C4-2B (cell line): ENCODE measurements around the gene IL17REL.

ENCODE experiments used
- H3K27ac ChIP-seq: fragments of 450-650 bp; 2 replicates; pipeline ENCODE4 v1.5.1; 2017
- ZFX ChIP-seq: fragments of 450-650 bp; IDR thresholded peaks from 2 replicates; pipeline ENCODE4 v1.6.1; 2017
- TF ChIP-seq, protein P1 (sequence below): fragments of 450-650 bp; conservative IDR thresholded peaks from 2 replicates; pipeline ENCODE4 v1.5.1; 2017; ENCODE audit warnings: mild to moderate bottlenecking

IL17REL gene

DNA sequence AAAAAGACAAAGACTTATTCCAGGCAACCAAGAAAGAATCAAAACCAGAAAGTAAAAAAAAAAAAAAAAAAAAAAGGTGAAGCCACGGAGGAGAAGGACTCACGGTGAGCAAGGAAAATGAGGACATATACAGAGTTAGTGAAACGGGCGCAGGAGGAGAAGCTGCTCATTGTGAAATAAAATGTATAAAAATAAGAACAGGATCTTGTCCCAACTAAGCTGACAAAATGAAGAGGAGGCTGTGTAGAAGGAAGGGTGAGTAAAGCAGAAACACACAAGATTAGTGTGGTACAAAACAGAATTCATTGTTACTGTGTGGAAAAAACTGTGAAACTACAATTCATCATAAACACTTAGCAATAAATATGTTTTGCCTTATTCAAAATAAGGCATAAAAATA, 7.6 kb downstream of the IL17REL start:
- TF ChIP-seq, protein P1, sequence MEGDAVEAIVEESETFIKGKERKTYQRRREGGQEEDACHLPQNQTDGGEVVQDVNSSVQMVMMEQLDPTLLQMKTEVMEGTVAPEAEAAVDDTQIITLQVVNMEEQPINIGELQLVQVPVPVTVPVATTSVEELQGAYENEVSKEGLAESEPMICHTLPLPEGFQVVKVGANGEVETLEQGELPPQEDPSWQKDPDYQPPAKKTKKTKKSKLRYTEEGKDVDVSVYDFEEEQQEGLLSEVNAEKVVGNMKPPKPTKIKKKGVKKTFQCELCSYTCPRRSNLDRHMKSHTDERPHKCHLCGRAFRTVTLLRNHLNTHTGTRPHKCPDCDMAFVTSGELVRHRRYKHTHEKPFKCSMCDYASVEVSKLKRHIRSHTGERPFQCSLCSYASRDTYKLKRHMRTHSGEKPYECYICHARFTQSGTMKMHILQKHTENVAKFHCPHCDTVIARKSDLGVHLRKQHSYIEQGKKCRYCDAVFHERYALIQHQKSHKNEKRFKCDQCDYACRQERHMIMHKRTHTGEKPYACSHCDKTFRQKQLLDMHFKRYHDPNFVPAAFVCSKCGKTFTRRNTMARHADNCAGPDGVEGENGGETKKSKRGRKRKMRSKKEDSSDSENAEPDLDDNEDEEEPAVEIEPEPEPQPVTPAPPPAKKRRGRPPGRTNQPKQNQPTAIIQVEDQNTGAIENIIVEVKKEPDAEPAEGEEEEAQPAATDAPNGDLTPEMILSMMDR = no peak
- no peak for TF ChIP-seq ZFX
- H3K27ac ChIP-seq = no peak overlapping the region

DNA sequence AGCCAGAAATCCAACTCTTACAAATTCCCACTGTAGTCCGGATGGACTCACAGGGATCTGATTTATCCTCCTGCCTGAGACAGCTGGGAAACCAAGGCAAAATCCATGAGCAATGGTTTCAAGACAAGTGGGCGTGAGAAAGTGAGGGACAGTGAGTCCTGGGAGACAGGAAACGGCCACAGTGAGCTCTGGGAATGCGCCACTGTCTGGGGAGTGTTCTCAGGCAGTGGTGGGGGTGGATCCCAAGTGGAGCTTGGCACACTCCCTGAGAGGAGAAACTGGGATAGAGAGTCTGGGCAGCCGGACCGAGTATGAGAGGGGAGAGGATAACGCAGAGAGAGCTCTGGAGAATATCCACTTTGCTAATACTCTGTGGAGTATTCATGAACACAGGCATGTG, 9.8 kb downstream of the IL17REL start:
- no peak for TF ChIP-seq ZFX
- TF ChIP-seq, protein P1 = no peak
- no peak overlapping the region for H3K27ac ChIP-seq

DNA sequence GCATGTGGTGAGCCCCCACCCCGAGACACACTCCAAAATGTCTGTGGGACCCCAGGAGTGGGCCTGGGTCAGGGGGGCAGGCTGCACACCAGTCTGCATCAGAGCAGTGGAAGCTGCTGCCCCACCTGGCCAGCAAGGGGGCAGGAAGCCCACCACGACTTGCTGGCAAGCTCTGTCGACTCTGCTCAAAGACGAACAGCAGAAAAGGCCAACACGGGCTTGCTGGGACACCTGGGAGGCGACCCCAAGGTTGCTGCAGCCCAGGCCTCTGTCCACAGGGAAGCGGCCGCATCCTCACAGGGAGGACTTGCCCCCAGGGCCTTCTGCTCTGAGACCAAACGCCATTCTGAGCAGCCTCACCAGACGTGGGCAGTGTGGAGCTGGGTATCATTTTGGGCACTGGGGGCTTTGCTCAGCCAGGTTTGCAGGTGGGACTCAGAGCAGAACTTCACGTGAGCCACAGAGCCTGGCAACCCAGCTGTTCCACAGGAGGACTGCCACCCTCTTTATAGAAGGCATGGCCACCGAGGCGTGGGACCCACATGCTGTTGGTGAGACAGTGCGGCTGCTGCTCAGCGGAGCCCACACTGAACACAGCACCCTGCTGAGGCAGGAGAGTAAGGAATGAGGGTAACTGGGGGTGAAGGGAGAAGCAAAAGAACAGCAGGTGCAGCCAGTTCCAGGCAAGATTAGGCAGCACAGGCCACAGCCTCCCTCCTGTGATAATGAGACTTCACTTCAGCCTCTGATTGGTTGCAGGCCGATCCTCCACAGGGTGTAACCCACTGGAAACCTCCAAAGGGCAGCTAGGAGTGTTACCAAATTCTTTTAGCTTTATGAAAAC, 11.0 kb downstream of the IL17REL start:
- TF ChIP-seq, protein P1 = no peak
- no peak for TF ChIP-seq ZFX
- no peak overlapping the region for H3K27ac ChIP-seq

DNA sequence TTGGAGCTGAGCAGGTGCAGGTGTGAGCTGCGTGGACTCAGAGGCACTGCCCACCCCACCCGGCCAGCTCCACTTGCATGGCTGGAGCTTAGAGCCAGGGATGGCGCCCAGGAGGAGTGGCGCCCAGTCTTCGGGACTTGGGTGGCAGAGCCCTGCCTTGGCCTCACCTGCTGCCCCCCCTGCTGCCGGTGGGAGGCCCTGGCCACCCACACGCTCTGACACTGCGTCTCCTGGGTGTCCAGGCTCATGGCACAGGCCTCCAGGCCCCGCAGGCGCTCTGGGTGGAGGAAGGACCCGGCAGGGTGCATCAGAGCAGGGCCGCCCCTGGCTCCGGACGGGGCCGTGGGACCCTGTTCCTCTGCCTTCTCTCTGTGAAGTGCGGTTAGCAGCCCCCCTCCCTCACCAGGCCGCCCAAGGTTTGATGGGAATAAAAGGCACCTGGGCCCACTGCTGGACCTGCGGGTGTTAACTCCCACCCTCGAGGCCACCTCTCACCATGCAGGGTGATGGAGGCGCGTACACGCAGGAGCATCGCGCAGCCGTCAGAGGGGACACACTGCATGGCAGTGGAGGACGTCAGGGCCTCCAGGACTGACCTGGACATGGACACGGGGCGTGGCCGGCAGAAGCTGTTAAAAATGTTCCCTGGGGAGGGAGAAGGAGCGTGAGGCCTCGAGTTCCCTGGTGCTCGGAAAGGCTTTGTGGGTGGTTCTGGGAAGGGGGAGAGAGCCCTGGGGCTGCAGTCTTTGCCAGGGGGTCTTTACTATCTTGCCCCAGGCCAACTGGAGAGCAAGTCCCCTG, 11.8 kb downstream of the IL17REL start:
- H3K27ac ChIP-seq = no peak overlapping the region
- TF ChIP-seq, protein P1 = no peak
- TF ChIP-seq ZFX = no peak

DNA sequence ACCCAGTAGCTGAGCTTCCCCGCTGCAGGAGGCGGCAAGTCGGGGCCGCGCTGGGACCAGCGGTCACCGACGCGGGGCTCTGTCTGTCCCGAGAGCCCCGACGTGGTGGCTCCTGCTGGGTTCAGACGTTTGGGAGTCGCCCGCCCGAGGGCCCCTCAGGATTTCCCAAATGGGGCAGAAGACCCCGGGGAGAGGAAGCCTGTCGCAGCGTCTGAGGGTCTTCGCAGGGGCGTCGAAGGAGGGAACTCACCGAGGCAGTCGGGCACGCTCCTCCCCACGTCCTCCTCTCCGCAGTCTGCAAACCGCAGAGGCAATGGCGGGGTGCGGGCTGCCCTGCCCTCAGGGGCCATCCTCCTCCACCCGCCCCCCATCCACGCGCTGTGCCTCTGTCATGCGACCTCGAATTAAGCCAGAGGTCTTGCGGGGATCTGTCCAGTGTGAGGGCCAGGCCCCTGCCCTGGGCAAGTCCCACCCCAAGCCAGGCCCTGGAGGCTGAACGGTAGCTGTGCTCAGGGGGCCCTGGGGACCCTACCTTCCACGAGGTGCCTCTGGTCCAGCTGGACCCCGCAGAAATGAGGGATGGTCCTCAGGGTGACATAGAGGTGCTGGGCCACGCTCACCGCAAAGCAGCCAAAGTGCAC, 12.5 kb downstream of the IL17REL start:
- H3K27ac ChIP-seq = no peak overlapping the region
- TF ChIP-seq, protein P1 = no peak
- no peak for TF ChIP-seq ZFX

DNA sequence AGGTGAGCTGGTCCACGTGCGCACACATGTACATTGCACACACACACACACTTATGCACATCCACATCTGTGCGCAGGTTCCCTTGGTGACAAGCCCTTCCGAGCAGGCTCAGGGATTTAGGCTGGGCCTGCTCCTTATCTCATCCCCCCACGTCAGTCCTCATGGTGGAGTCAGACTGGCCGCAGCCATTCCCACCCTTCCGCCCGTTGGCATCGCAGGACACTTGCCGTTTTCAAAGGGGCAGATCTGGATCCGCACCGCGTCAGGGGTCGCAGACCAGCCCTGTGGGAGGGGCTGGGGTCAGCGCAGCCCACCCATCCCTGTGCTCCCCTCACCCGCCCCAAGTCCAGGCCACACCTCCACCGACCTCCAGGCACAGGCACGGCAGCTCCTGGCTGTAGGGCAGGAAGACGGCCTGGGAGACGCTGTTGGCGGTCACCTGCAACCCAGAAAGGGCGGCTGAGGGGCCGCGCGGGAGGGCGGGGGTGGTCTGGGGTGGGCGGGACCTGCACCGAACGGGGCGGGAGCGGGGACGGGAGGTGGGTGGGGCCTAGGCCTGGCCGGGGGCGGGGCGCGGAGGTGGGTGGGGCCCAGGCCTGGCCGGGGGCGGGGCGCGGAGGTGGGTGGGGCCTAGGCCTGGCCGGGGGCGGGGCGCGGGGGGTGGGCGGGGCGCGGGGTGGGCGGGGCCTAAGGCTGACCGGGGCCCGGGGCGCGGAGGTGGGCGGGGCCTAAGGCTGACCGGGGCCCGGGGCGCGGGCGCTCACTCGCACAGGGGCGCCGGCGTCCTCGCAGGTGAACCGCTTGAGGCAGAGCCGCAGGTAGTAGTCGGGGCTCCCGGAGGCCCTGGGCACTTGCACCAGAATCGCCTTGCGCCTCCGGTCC, 13.3 kb downstream of the IL17REL start:
- TF ChIP-seq, protein P1 = no peak
- no peak for TF ChIP-seq ZFX
- no peak overlapping the region for H3K27ac ChIP-seq
